H9 (cell line): ENCODE measurements around the gene LMBR1. TPM values are rescaled to one million over a fixed set of nuclear protein-coding genes. Genes with fewer than 3 reads are reported as not detected.

Source experiments
- DNase-seq: peaks from one replicate; pipeline ENCODE4 v3.0.0-alpha.2; 2017
- H2AFZ ChIP-seq: one replicate; pipeline ENCODE4 v1.6.1; 2013; ENCODE audit warnings: mild to moderate bottlenecking, low read length, control low read depth, moderate library complexity
- H2AK5ac ChIP-seq: 2 replicates; pipeline ENCODE4 v1.6.1; 2013; ENCODE audit warnings: low read length, control low read depth, mixed read lengths; ENCODE audit not compliant: insufficient read length
- H2BK120ac ChIP-seq: one replicate; pipeline ENCODE4 v1.6.1; 2013; ENCODE audit warnings: low read depth, mild to moderate bottlenecking, low read length, control low read depth, inconsistent platforms; ENCODE audit not compliant: poor library complexity, severe bottlenecking
- H2BK12ac ChIP-seq: 2 replicates; pipeline ENCODE4 v1.6.1; 2013; ENCODE audit warnings: low read length, control low read depth, mixed read lengths, low read depth; ENCODE audit not compliant: insufficient read length
- H2BK15ac ChIP-seq: 2 replicates; pipeline ENCODE4 v1.6.1; 2013; ENCODE audit warnings: low read depth, low read length, control low read depth
- H2BK20ac ChIP-seq: one replicate; pipeline ENCODE4 v1.6.1; 2013; ENCODE audit warnings: low read depth, mild to moderate bottlenecking, low read length, control low read depth, inconsistent platforms; ENCODE audit not compliant: poor library complexity, severe bottlenecking
- H2BK5ac ChIP-seq: 2 replicates; pipeline ENCODE4 v1.6.1; 2013; ENCODE audit warnings: low read length, control low read depth, mixed read lengths; ENCODE audit not compliant: insufficient read length
- H3K14ac ChIP-seq: 2 replicates; pipeline ENCODE4 v1.6.1; 2013; ENCODE audit warnings: low read length, control low read depth; ENCODE audit not compliant: insufficient read depth
- H3K18ac ChIP-seq: 2 replicates; pipeline ENCODE4 v1.6.1; 2013; ENCODE audit warnings: low read depth, mild to moderate bottlenecking, mixed read lengths, low read length, control low read depth; ENCODE audit not compliant: insufficient read length
- H3K23ac ChIP-seq: 2 replicates; pipeline ENCODE4 v1.6.1; 2013; ENCODE audit warnings: low read length, control low read depth, mixed read lengths, low read depth; ENCODE audit not compliant: insufficient read length
- H3K23me2 ChIP-seq: 2 replicates; pipeline ENCODE4 v1.6.1; 2013; ENCODE audit warnings: low read depth, mild to moderate bottlenecking, mixed read lengths, low read length, control low read depth; ENCODE audit not compliant: insufficient read length, poor library complexity, severe bottlenecking
- H3K27ac ChIP-seq: 2 replicates; pipeline ENCODE4 v1.5.1; 2013; ENCODE audit warnings: low read length, control low read depth, mixed read lengths, low read depth; ENCODE audit not compliant: insufficient read length
- H3K27me3 ChIP-seq: 2 replicates; pipeline ENCODE4 v1.6.1; 2013; ENCODE audit warnings: low read length, control low read depth, inconsistent platforms; ENCODE audit not compliant: insufficient read depth
- H3K4ac ChIP-seq: 2 replicates; pipeline ENCODE4 v1.6.1; 2013; ENCODE audit warnings: low read depth, mild to moderate bottlenecking, control low read depth, inconsistent platforms, low read length, moderate library complexity
- H3K4me1 ChIP-seq: 2 replicates; pipeline ENCODE4 v1.6.1; 2013; ENCODE audit warnings: low read length, control low read depth, inconsistent platforms; ENCODE audit not compliant: insufficient read depth
- H3K4me2 ChIP-seq: 2 replicates; pipeline ENCODE4 v1.6.1; 2013; ENCODE audit warnings: low read length, control low read depth, mixed read lengths; ENCODE audit not compliant: insufficient read length, insufficient read depth
- H3K56ac ChIP-seq: 2 replicates; pipeline ENCODE4 v1.6.1; 2013; ENCODE audit warnings: low read depth, mild to moderate bottlenecking, mixed read lengths, low read length, control low read depth; ENCODE audit not compliant: insufficient read length
- H3K79me1 ChIP-seq: 2 replicates; pipeline ENCODE4 v1.6.1; 2013; ENCODE audit warnings: low read depth, mild to moderate bottlenecking, moderate library complexity, low read length, control low read depth, inconsistent platforms; ENCODE audit not compliant: insufficient read depth, poor library complexity, severe bottlenecking
- H3K79me2 ChIP-seq: 2 replicates; pipeline ENCODE4 v1.6.1; 2013; ENCODE audit warnings: low read length, control low read depth, inconsistent platforms; ENCODE audit not compliant: insufficient read depth
- H3K9ac ChIP-seq: 2 replicates; pipeline ENCODE4 v1.6.1; 2013; ENCODE audit warnings: low read length, control low read depth, mixed read lengths; ENCODE audit not compliant: insufficient read length; ENCODE audit errors: extremely low read depth
- H3K9me3 ChIP-seq: one replicate; pipeline ENCODE4 v1.6.1; 2013; ENCODE audit warnings: low read depth, low read length, inconsistent platforms; ENCODE audit not compliant: control insufficient read depth
- H3T11ph ChIP-seq: one replicate; pipeline ENCODE4 v1.6.1; 2013; ENCODE audit warnings: mild to moderate bottlenecking, low read length, control low read depth, inconsistent platforms
- H4K20me1 ChIP-seq: one replicate; pipeline ENCODE4 v1.6.1; 2013; ENCODE audit not compliant: control insufficient read depth, insufficient read length, insufficient read depth
- H4K5ac ChIP-seq: 2 replicates; pipeline ENCODE4 v1.6.1; 2013; ENCODE audit warnings: low read depth, mild to moderate bottlenecking, mixed read lengths, low read length, control low read depth; ENCODE audit not compliant: insufficient read length
- H4K8ac ChIP-seq: replicated peaks from 2 replicates; pipeline ENCODE4 v1.6.1; 2013; ENCODE audit warnings: low read length, control low read depth, mixed read lengths, low read depth; ENCODE audit not compliant: insufficient read length
- H4K91ac ChIP-seq: 2 replicates; pipeline ENCODE4 v1.6.1; 2013; ENCODE audit warnings: low read depth, mild to moderate bottlenecking, moderate library complexity, mixed read lengths, low read length, control low read depth; ENCODE audit not compliant: insufficient read length
- H3K27ac Mint-ChIP-seq, 3 experiments: 2 replicates in 2 of 3; 3 replicates in 1 of 3; pipeline ENCODE4 v1.8.0; 2020 to 2021; ENCODE audit warnings: mixed read lengths in 3 of 3, mild to moderate bottlenecking in 1 of 3, moderate library complexity in 1 of 3
- H3K27me3 Mint-ChIP-seq: 2 replicates; pipeline ENCODE4 v1.8.0; 2021; ENCODE audit warnings: low read depth, mild to moderate bottlenecking, moderate library complexity, mixed read lengths
- H3K36me3 Mint-ChIP-seq, 3 experiments: 2 replicates in 2 of 3; 3 replicates in 1 of 3; pipeline ENCODE4 v1.8.0; 2020 to 2021; ENCODE audit warnings: low read depth in 3 of 3, mixed read lengths in 3 of 3; ENCODE audit not compliant: insufficient read depth in 1 of 3
- H3K4me1 Mint-ChIP-seq, 2 experiments: 2 replicates each; pipeline ENCODE4 v1.8.0; 2020; ENCODE audit warnings: mixed read lengths in 2 of 2
- H3K4me3 Mint-ChIP-seq, 2 experiments: 2 replicates in 1 of 2; 3 replicates in 1 of 2; pipeline ENCODE4 v1.8.0; 2020 to 2021; ENCODE audit warnings: mild to moderate bottlenecking in 2 of 2, mixed read lengths in 2 of 2, moderate library complexity in 1 of 2
- H3K9me3 Mint-ChIP-seq, 2 experiments: 2 replicates in 1 of 2; 3 replicates in 1 of 2; pipeline ENCODE4 v1.8.0; 2020; ENCODE audit warnings: mild to moderate bottlenecking in 2 of 2, mixed read lengths in 2 of 2, moderate library complexity in 1 of 2
- CTCF ChIP-seq: fragments of 200-600 bp; sonication (generic); conservative IDR thresholded peaks from 3 replicates; pipeline ENCODE4 v1.8.0; 2021; ENCODE audit warnings: antibody characterized with exemption, mild to moderate bottlenecking
- WGBS: extraction: QIAGEN DNeasy Blood & Tissue Kit; methylation state at CpG from one replicate; pipeline ENCODE4 v1.1.7; 2013; ENCODE audit warnings: missing lambda C conversion rate, low lambda C conversion rate, mixed read lengths; ENCODE audit not compliant: insufficient read length; ENCODE audit errors: extremely low coverage; 5-methylcytosine and 5-hydroxymethylcytosine counted together
- total RNA-seq: library from RNA; stranded (reverse); gene quantifications from 2 replicates; pipeline ENCODE4 v1.2.1, GENCODE V29; 2021

Gene LMBR1
- total RNA-seq, 1 experiment from 2014 or later = 62.3 TPM

- WGBS = no CpG with 5 or more reads among the region's 3 CpGs
- Histone ChIP-seq H2BK20ac (no peak overlapping the region), H3K79me2 (peaks cover under 1% of the 10 kb centered on the region; the same call in 1 of the 2 replicates), H3K18ac (no peak overlapping the region), H3K9ac (no peak overlapping the region), H3K4me1 (no peaks in the 10 kb centered on the region), H3K56ac (no peak overlapping the region), H3K23ac (no peak overlapping the region), H3K23me2 (no peaks in the 10 kb centered on the region), H2BK5ac (no peak overlapping the region), H3K14ac (no peak overlapping the region), H3T11ph (no peak overlapping the region), H3K4me2 (no peak overlapping the region), H2AFZ (no peak overlapping the region), H4K20me1 (no peaks in the 10 kb centered on the region), H4K91ac (no peak overlapping the region), H3K79me1 (no peaks in the 10 kb centered on the region), H3K4ac (no peak overlapping the region), H2BK12ac (no peak overlapping the region), H3K27me3 (no peaks in the 10 kb centered on the region), H2BK15ac (no peak overlapping the region), H4K8ac (no peak overlapping the region), H2AK5ac (no peak overlapping the region), H4K5ac (no peak overlapping the region), H3K9me3 (no peaks in the 10 kb centered on the region), H3K27ac (no peak overlapping the region), H2BK120ac (no peak overlapping the region)
- peaks cover 5 to 14% (median 8%) of the 10 kb centered on the region in 3 experiments; a peak in 6 of 7 replicates for H3K36me3 Mint-ChIP-seq
- no peaks in the 10 kb centered on the region for H3K9me3 Mint-ChIP-seq
- no peaks in the 10 kb centered on the region for H3K4me1 Mint-ChIP-seq
- TF ChIP-seq CTCF = no peak
- H3K27me3 Mint-ChIP-seq = no peaks in the 10 kb centered on the region
- no peak for DNase-seq
- H3K27ac Mint-ChIP-seq = no peak overlapping the region
- no peak overlapping the region for H3K4me3 Mint-ChIP-seq
Measured at GRCh38 chr7:156834462-156834861, 58.5 kb downstream of the LMBR1 start.
